HG03469 (cell line): ENCODE data around the gene SEZ6.

Experiments
- ATAC-seq: cut with Tn5 transposase; IDR thresholded peaks from one replicate; pipeline ENCODE4 v1.9.1; 2021; ENCODE audit warnings: mild to moderate bottlenecking, moderate library complexity, moderate number of reproducible peaks; ENCODE audit not compliant: unreplicated experiment

Gene SEZ6

GRCh38 chr17:28907709-28908475 is 97.9 kb downstream of the SEZ6 start:
- no peak for ATAC-seq

- no peak for ATAC-seq
Observed at GRCh38 chr17:28906706-28907438, 99.0 kb downstream of the SEZ6 start.

GRCh38 chr17:28906276-28906675 is 99.6 kb downstream of the SEZ6 start:
- no peak for ATAC-seq
